GM12801 (cell line): Measurements from ENCODE around the gene OR9A4.

Experiments used
- TF ChIP-seq, protein P1 (sequence below): IDR thresholded peaks from one replicate; pipeline ENCODE4 v1.5.1; 2011; ENCODE audit warnings: control low read depth; ENCODE audit not compliant: insufficient read length; ENCODE audit errors: extremely low read depth

OR9A4 gene

GRCh38 chr7:141960687-141961422 lies 44.7 kb downstream of the OR9A4 start:
- TF ChIP-seq, protein P1, sequence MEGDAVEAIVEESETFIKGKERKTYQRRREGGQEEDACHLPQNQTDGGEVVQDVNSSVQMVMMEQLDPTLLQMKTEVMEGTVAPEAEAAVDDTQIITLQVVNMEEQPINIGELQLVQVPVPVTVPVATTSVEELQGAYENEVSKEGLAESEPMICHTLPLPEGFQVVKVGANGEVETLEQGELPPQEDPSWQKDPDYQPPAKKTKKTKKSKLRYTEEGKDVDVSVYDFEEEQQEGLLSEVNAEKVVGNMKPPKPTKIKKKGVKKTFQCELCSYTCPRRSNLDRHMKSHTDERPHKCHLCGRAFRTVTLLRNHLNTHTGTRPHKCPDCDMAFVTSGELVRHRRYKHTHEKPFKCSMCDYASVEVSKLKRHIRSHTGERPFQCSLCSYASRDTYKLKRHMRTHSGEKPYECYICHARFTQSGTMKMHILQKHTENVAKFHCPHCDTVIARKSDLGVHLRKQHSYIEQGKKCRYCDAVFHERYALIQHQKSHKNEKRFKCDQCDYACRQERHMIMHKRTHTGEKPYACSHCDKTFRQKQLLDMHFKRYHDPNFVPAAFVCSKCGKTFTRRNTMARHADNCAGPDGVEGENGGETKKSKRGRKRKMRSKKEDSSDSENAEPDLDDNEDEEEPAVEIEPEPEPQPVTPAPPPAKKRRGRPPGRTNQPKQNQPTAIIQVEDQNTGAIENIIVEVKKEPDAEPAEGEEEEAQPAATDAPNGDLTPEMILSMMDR = no peak
